Type B pancreatic cell (in vitro differentiated cells): ENCODE results near the gene SERPINB3. TPM values are rescaled to one million over a fixed set of nuclear protein-coding genes. Genes with fewer than 3 reads are reported as not detected.

Source experiments
- DNase-seq: peaks from one replicate; pipeline ENCODE4 v3.0.0; 2021; ENCODE audit warnings: mixed read lengths; ENCODE audit not compliant: unreplicated experiment; ENCODE audit errors: extremely low spot score
- H3K27ac Mint-ChIP-seq: 2 replicates; pipeline ENCODE4 v1.8.0; 2021; ENCODE audit warnings: mild to moderate bottlenecking, mixed read lengths
- H3K27me3 Mint-ChIP-seq: 2 replicates; pipeline ENCODE4 v1.8.0; 2021; ENCODE audit warnings: mixed read lengths
- H3K36me3 Mint-ChIP-seq: 2 replicates; pipeline ENCODE4 v1.8.0; 2021; ENCODE audit warnings: mixed read lengths
- H3K4me1 Mint-ChIP-seq: one replicate; pipeline ENCODE4 v1.8.0; 2021; ENCODE audit warnings: mixed read lengths; ENCODE audit not compliant: unreplicated experiment
- H3K4me3 Mint-ChIP-seq: 2 replicates; pipeline ENCODE4 v1.8.0; 2021; ENCODE audit warnings: mild to moderate bottlenecking, mixed read lengths
- H3K9me3 Mint-ChIP-seq: 2 replicates; pipeline ENCODE4 v1.8.0; 2021; ENCODE audit warnings: mixed read lengths
- CTCF ChIP-seq: fragments of 200-600 bp; sonication (generic); conservative IDR thresholded peaks from 2 replicates; pipeline ENCODE4 v1.5.0; 2021; ENCODE audit warnings: antibody characterized with exemption, mild to moderate bottlenecking
- total RNA-seq: library from RNA; stranded (reverse); gene quantifications from 2 replicates; pipeline ENCODE4 v1.2.1, GENCODE V29; 2021; ENCODE audit warnings: low replicate concordance

The SERPINB3 gene
- total RNA-seq, 1 donor from 2014 or later = 0.94 TPM

- Mint-ChIP-seq H3K9me3 (no peaks in the 10 kb centered on the region), H3K36me3 (no peaks in the 10 kb centered on the region), H3K27me3 (no peaks in the 10 kb centered on the region), H3K4me3 (no peak overlapping the region), H3K27ac (no peak overlapping the region), H3K4me1 (no peaks in the 10 kb centered on the region)
- DNase-seq = no peak
- TF ChIP-seq CTCF = no peak
These were observed 24.0 kb downstream of the SERPINB3 start for GRCh38 chr18:63637703-63638102.

GRCh38 chr18:63627819-63628218 lies 33.9 kb downstream of the SERPINB3 start:
- H3K9me3 Mint-ChIP-seq = peaks cover 29% of the 10 kb centered on the region
- no peaks in the 10 kb centered on the region for H3K27me3 Mint-ChIP-seq
- DNase-seq = no peak
- TF ChIP-seq CTCF = no peak
- H3K4me1 Mint-ChIP-seq = no peaks in the 10 kb centered on the region
- H3K4me3 Mint-ChIP-seq = no peak overlapping the region
- no peak overlapping the region for H3K27ac Mint-ChIP-seq
- no peaks in the 10 kb centered on the region for H3K36me3 Mint-ChIP-seq

GRCh38 chr18:63626431-63626830 lies 35.3 kb downstream of the SERPINB3 start:
- no peak overlapping the region for H3K4me3 Mint-ChIP-seq
- H3K27me3 Mint-ChIP-seq = no peaks in the 10 kb centered on the region
- no peak overlapping the region for H3K27ac Mint-ChIP-seq
- no peaks in the 10 kb centered on the region for H3K4me1 Mint-ChIP-seq
- TF ChIP-seq CTCF = no peak
- no peak for DNase-seq
- no peaks in the 10 kb centered on the region for H3K36me3 Mint-ChIP-seq
- H3K9me3 Mint-ChIP-seq = peaks cover 29% of the 10 kb centered on the region

- Mint-ChIP-seq H3K27ac (no peak overlapping the region), H3K4me1 (no peaks in the 10 kb centered on the region), H3K36me3 (no peaks in the 10 kb centered on the region), H3K27me3 (no peaks in the 10 kb centered on the region), H3K9me3 (peaks cover 35% of the 10 kb centered on the region), H3K4me3 (no peak overlapping the region)
- DNase-seq = no peak
- no peak for TF ChIP-seq CTCF
These were observed 36.8 kb downstream of the SERPINB3 start for GRCh38 chr18:63624863-63625262.

- DNase-seq = no peak
- H3K36me3 Mint-ChIP-seq = no peaks in the 10 kb centered on the region
- no peaks in the 10 kb centered on the region for H3K4me1 Mint-ChIP-seq
- peaks cover 15% of the 10 kb centered on the region for H3K9me3 Mint-ChIP-seq
- no peak for TF ChIP-seq CTCF
- H3K27ac Mint-ChIP-seq = no peak overlapping the region
- H3K27me3 Mint-ChIP-seq = no peaks in the 10 kb centered on the region
- H3K4me3 Mint-ChIP-seq = no peak overlapping the region
These were observed 42.0 kb downstream of the SERPINB3 start for GRCh38 chr18:63619661-63620060.

- Mint-ChIP-seq H3K27ac (no peak overlapping the region), H3K9me3 (peaks cover 7% of the 10 kb centered on the region), H3K4me3 (no peak overlapping the region), H3K4me1 (no peaks in the 10 kb centered on the region), H3K36me3 (no peaks in the 10 kb centered on the region), H3K27me3 (no peaks in the 10 kb centered on the region)
- no peak for DNase-seq
- no peak for TF ChIP-seq CTCF
These were observed 43.8 kb downstream of the SERPINB3 start for GRCh38 chr18:63617915-63618234.
